Body of pancreas (tissue), 4 donors: ENCODE data around the gene BICD2.

Experiments
- POLR2A ChIP-seq, 3 donors: fragments of 450-650 bp; IDR thresholded peaks; one replicate each; pipeline ENCODE4 v1.6.1; 2016; ENCODE audit warnings: antibody characterized with exemption in 3 of 3, mild to moderate bottlenecking in 2 of 3
- TF ChIP-seq, protein P1 (sequence below), 7 experiments: fragments of 450-650 bp in 4 of 7; fragments of 200-600 bp in 3 of 7; sonication (generic) in 3 of 7; IDR thresholded peaks; one replicate each; pipeline ENCODE4 v1.5.1; 2016 to 2019; ENCODE audit warnings: antibody characterized with exemption in 7 of 7

DNA sequence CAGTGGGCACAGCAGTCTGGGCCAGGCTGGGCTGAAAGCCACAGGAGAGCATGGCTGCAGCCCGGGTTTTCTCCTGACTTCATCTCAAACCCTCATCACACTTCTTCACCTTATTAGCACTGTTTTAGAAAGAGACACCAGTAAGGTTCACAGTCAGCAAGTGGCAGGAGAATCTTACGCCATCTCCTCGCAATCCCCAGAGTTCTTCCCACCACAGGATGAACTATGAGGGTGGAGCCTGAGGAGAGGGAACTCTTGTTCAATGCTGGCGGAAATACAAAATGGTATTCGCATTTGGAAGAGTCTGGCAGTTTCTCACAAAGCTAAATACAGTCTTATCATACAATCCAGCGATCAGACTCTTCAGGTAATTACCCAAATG, 14.7 kb downstream of the BICD2 start:
- TF ChIP-seq, protein P1, sequence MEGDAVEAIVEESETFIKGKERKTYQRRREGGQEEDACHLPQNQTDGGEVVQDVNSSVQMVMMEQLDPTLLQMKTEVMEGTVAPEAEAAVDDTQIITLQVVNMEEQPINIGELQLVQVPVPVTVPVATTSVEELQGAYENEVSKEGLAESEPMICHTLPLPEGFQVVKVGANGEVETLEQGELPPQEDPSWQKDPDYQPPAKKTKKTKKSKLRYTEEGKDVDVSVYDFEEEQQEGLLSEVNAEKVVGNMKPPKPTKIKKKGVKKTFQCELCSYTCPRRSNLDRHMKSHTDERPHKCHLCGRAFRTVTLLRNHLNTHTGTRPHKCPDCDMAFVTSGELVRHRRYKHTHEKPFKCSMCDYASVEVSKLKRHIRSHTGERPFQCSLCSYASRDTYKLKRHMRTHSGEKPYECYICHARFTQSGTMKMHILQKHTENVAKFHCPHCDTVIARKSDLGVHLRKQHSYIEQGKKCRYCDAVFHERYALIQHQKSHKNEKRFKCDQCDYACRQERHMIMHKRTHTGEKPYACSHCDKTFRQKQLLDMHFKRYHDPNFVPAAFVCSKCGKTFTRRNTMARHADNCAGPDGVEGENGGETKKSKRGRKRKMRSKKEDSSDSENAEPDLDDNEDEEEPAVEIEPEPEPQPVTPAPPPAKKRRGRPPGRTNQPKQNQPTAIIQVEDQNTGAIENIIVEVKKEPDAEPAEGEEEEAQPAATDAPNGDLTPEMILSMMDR (IDR thresholded peaks at IDR 0.05) = no peak
- no peak for TF ChIP-seq POLR2A (IDR thresholded peaks at IDR 0.05)
